Measurements from ENCODE around the gene C2orf68. TPM values are rescaled to one million over a fixed set of nuclear protein-coding genes. Genes with fewer than 3 reads are reported as not detected.
A peak's percentile ranks its signal among the peaks of the same experiment; 100 is the strongest.

C2orf68 gene
- total and polyA plus RNA-seq, 2 donors (not counting 1 experiment from before 2014, with no cell fraction given), result 30.5 to 82.4 TPM

- DNase-seq (no peak), ATAC-seq (ENCODE audit: low read depth) (no peak)
- no peak overlapping the region for H3K27ac ChIP-seq (ENCODE audit: low read length in 2 of 2)
- H3K9ac ChIP-seq (ENCODE audit: low read length), result no peak overlapping the region
- no peaks in the 10 kb centered on the region for H3K9me3 Mint-ChIP-seq (ENCODE audit: insufficient read depth)
- peak overlapping the region; percentile 10 for H3K4me3 Mint-ChIP-seq
- 87% methylated on average over 3 of the region's 3 CpGs for WGBS (ENCODE audit: insufficient coverage)
- H3K79me2 ChIP-seq (ENCODE audit: control insufficient read depth, insufficient read depth, low read length), result peaks cover 44% of the 10 kb centered on the region
- ChIA-PET CTCF (no interaction called here), POLR2A (no interaction called here)
- peak overlapping the region; percentile 96 for H3K4me2 ChIP-seq (replicated peaks; ENCODE audit: low read depth, low read length, poor library complexity, severe bottlenecking)
- H3K4me1 Mint-ChIP-seq, result peaks cover 52% of the 10 kb centered on the region
- H3K27me3 Mint-ChIP-seq, result no peaks in the 10 kb centered on the region
- H3K9me3 ChIP-seq (ENCODE audit: control extremely low read depth in 1 of 3, control insufficient read depth in 2 of 3, insufficient read depth in 1 of 3, low read length in 2 of 3), result no peaks in the 10 kb centered on the region
- no peak overlapping the region for H2AFZ ChIP-seq (ENCODE audit: insufficient read depth, low read depth, low read length, poor library complexity, severe bottlenecking)
- H3K4me1 ChIP-seq (ENCODE audit: control insufficient read depth in 2 of 2, insufficient read depth in 2 of 2, low read length in 2 of 2), result peaks cover 29 to 52% of the 10 kb centered on the region in 2 donors
- H3K27ac Mint-ChIP-seq, result no peak overlapping the region
- H4K20me1 ChIP-seq (ENCODE audit: control insufficient read depth, insufficient read depth, low read length, poor library complexity, severe bottlenecking), result peaks cover 7% of the 10 kb centered on the region
- intact Hi-C loops (cut with micrococcal nuclease), result no loop called here
- H3K27me3 ChIP-seq (replicated peaks in 1 of 4; ENCODE audit: control extremely low read depth in 1 of 4, control insufficient read depth in 3 of 4, insufficient read depth in 4 of 4, low read length in 3 of 4), result no peaks in the 10 kb centered on the region
- no peak overlapping the region for H3K4me3 ChIP-seq (ENCODE audit: control extremely low read depth in 1 of 5, extremely low read depth in 1 of 5, insufficient read depth in 1 of 5, low read depth in 2 of 5, low read length in 4 of 5)
- TF ChIP-seq, protein P1, sequence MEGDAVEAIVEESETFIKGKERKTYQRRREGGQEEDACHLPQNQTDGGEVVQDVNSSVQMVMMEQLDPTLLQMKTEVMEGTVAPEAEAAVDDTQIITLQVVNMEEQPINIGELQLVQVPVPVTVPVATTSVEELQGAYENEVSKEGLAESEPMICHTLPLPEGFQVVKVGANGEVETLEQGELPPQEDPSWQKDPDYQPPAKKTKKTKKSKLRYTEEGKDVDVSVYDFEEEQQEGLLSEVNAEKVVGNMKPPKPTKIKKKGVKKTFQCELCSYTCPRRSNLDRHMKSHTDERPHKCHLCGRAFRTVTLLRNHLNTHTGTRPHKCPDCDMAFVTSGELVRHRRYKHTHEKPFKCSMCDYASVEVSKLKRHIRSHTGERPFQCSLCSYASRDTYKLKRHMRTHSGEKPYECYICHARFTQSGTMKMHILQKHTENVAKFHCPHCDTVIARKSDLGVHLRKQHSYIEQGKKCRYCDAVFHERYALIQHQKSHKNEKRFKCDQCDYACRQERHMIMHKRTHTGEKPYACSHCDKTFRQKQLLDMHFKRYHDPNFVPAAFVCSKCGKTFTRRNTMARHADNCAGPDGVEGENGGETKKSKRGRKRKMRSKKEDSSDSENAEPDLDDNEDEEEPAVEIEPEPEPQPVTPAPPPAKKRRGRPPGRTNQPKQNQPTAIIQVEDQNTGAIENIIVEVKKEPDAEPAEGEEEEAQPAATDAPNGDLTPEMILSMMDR (IDR thresholded peaks at IDR 0.05), result no peak
- no peak for TF ChIP-seq EZH2 (IDR thresholded peaks at IDR 0.05; ENCODE audit: borderline replicate concordance, insufficient read depth, low read depth, low read length, poor library complexity, severe bottlenecking)
- peaks cover 0 to 23% of the 10 kb centered on the region in 2 experiments for H3K36me3 ChIP-seq (replicated peaks in 1 of 2; ENCODE audit: control extremely low read depth in 1 of 2, control insufficient read depth in 1 of 2, extremely low read depth in 1 of 2, insufficient read depth in 2 of 2, low read length in 1 of 2)
Observed at GRCh38 chr2:85580206-85580605, 31.7 kb downstream of the C2orf68 start.

- Mint-ChIP-seq H3K9me3 (ENCODE audit: insufficient read depth) (no peaks in the 10 kb centered on the region), H3K27ac (peak overlapping the region; percentile 96), H3K4me1 (peaks cover 45% of the 10 kb centered on the region), H3K27me3 (no peaks in the 10 kb centered on the region), H3K4me3 (peak overlapping the region; percentile 93)
- H3K27me3 ChIP-seq (replicated peaks in 1 of 4; ENCODE audit: control extremely low read depth in 1 of 4, control insufficient read depth in 3 of 4, insufficient read depth in 4 of 4, low read length in 3 of 4), result no peaks in the 10 kb centered on the region
- peak overlapping the region; percentile 96 for H3K4me2 ChIP-seq (replicated peaks; ENCODE audit: low read depth, low read length, poor library complexity, severe bottlenecking)
- ATAC-seq (ENCODE audit: low read depth) (no peak), DNase-seq (no peak)
- intact Hi-C loops (cut with micrococcal nuclease), result no loop called here
- ChIA-PET CTCF (interaction anchor here (1.4 to 1.5 kb wide), 2 partner anchors 8 to 58 kb away, joined by 3 to 5 read pairs; no protein-coding TSS in a partner anchor), POLR2A (interaction anchor here (0.7 to 1.2 kb wide), 3 partner anchors 16 to 434 kb away, joined by 4 to 5 read pairs (median 4); partner anchors contain the start of genes MAT2A and RNF181)
- peak overlapping the region in 4 of 5 experiments; percentile 50 to 97 (median 70) for H3K4me3 ChIP-seq (ENCODE audit: control extremely low read depth in 1 of 5, extremely low read depth in 1 of 5, insufficient read depth in 1 of 5, low read depth in 2 of 5, low read length in 4 of 5)
- H4K20me1 ChIP-seq (ENCODE audit: control insufficient read depth, insufficient read depth, low read length, poor library complexity, severe bottlenecking), result peaks cover 7% of the 10 kb centered on the region
- peak overlapping the region; percentile 91 for H3K9ac ChIP-seq (ENCODE audit: low read length)
- H3K4me1 ChIP-seq (ENCODE audit: control insufficient read depth in 2 of 2, insufficient read depth in 2 of 2, low read length in 2 of 2), result peaks cover 23 to 44% of the 10 kb centered on the region in 2 donors
- H3K9me3 ChIP-seq (ENCODE audit: control extremely low read depth in 1 of 3, control insufficient read depth in 2 of 3, insufficient read depth in 1 of 3, low read length in 2 of 3), result no peaks in the 10 kb centered on the region
- H2AFZ ChIP-seq (ENCODE audit: insufficient read depth, low read depth, low read length, poor library complexity, severe bottlenecking), result no peak overlapping the region
- TF ChIP-seq EZH2 (IDR thresholded peaks at IDR 0.05; ENCODE audit: borderline replicate concordance, insufficient read depth, low read depth, low read length, poor library complexity, severe bottlenecking), result no peak
- TF ChIP-seq, protein P1 (IDR thresholded peaks at IDR 0.05), result no peak
- WGBS (ENCODE audit: insufficient coverage), result 58% methylated on average over 5 of the region's 6 CpGs
- H3K36me3 ChIP-seq (replicated peaks in 1 of 2; ENCODE audit: control extremely low read depth in 1 of 2, control insufficient read depth in 1 of 2, extremely low read depth in 1 of 2, insufficient read depth in 2 of 2, low read length in 1 of 2), result peaks cover 0 to 23% of the 10 kb centered on the region in 2 experiments
- H3K27ac ChIP-seq (ENCODE audit: low read length in 2 of 2), result peak overlapping the region in 1 of 2 donors; percentile 87
- H3K79me2 ChIP-seq (ENCODE audit: control insufficient read depth, insufficient read depth, low read length), result peaks cover 37% of the 10 kb centered on the region
Observed at GRCh38 chr2:85579266-85579935, 32.5 kb downstream of the C2orf68 start.

All from B cell (primary cell).